HG03558 (cell line): ENCODE measurements around the gene UFD1.
A peak's percentile ranks its signal among the peaks of the same experiment; 100 is the strongest.

Source experiments
- ATAC-seq: cut with Tn5 transposase; IDR thresholded peaks from one replicate; pipeline ENCODE4 v1.9.1; 2021; ENCODE audit warnings: moderate number of reproducible peaks; ENCODE audit not compliant: unreplicated experiment; ENCODE audit errors: extremely low read depth

UFD1 gene

GRCh38 chr22:19498154-19498865 lies 19.3 kb upstream of the UFD1 start:
- ATAC-seq, result no peak

GRCh38 chr22:19497245-19497644 lies 18.3 kb upstream of the UFD1 start:
- ATAC-seq, result no peak

- no peak for ATAC-seq
Observed at GRCh38 chr22:19496324-19496630, 17.3 kb upstream of the UFD1 start.

- ATAC-seq, result no peak
Observed at GRCh38 chr22:19495562-19496323, 16.8 kb upstream of the UFD1 start.

- no peak for ATAC-seq
Observed at GRCh38 chr22:19494676-19495173, 15.7 kb upstream of the UFD1 start.

GRCh38 chr22:19494001-19494560 lies 15.1 kb upstream of the UFD1 start:
- no peak for ATAC-seq

GRCh38 chr22:19492504-19493174 lies 13.6 kb upstream of the UFD1 start:
- ATAC-seq, result no peak

GRCh38 chr22:19490628-19491230 lies 11.7 kb upstream of the UFD1 start:
- ATAC-seq, result no peak

GRCh38 chr22:19488884-19489843 lies 10.2 kb upstream of the UFD1 start:
- no peak for ATAC-seq

GRCh38 chr22:19488285-19488684 lies 9.3 kb upstream of the UFD1 start:
- ATAC-seq, result no peak

GRCh38 chr22:19483481-19484244 lies 4.7 kb upstream of the UFD1 start:
- ATAC-seq, result no peak

- ATAC-seq, result no peak
Observed at GRCh38 chr22:19482297-19482696, 3.3 kb upstream of the UFD1 start.

- no peak for ATAC-seq
Observed at GRCh38 chr22:19480789-19481188, 1.8 kb upstream of the UFD1 start.

GRCh38 chr22:19480173-19480568 lies 1.2 kb upstream of the UFD1 start:
- no peak for ATAC-seq

- peak; percentile 48 for ATAC-seq
Observed at GRCh38 chr22:19479355-19480172, 571 bp upstream of the UFD1 start, which contains the start of gene CDC45. Gene CDC45 (plus strand): TSS chr22:19479920. CDS start chr22:19479969, 49 bp downstream.

GRCh38 chr22:19478045-19478900 lies 720 bp downstream of the UFD1 start:
- ATAC-seq, result no peak
